Lower leg skin (tissue), 3 donors: ENCODE data around the gene LHFPL3.

Source experiments
- CTCF ChIP-seq, 3 donors: fragments of 450-650 bp; IDR thresholded peaks; one replicate each; pipeline ENCODE4 v1.5.1; 2016; ENCODE audit warnings: antibody characterized with exemption in 3 of 3, mild to moderate bottlenecking in 3 of 3, moderate library complexity in 2 of 3
- POLR2A ChIP-seq, 2 donors: fragments of 450-650 bp; IDR thresholded peaks; one replicate each; pipeline ENCODE4 v1.6.1; 2016 to 2017; ENCODE audit warnings: antibody characterized with exemption in 2 of 2, mild to moderate bottlenecking in 1 of 2, moderate library complexity in 1 of 2

- TF ChIP-seq CTCF (IDR thresholded peaks at IDR 0.05) = no peak
- TF ChIP-seq POLR2A (IDR thresholded peaks at IDR 0.05) = no peak
These were observed 578.2 kb downstream of the LHFPL3 start for GRCh38 chr7:104906556-104906955.
